Gastroesophageal sphincter (tissue), 3 donors: ENCODE measurements around the gene DIO3.

Source experiments
- EP300 ChIP-seq: sonication (generic); formaldehyde crosslinking; IDR thresholded peaks from one replicate; pipeline ENCODE4 v1.6.1; 2017; ENCODE audit warnings: antibody characterized with exemption, mild to moderate bottlenecking
- POLR2A ChIP-seq, 2 donors: fragments of 450-650 bp; IDR thresholded peaks; one replicate each; pipeline ENCODE4 v1.6.1; 2017; ENCODE audit warnings: antibody characterized with exemption in 2 of 2, mild to moderate bottlenecking in 2 of 2, moderate library complexity in 1 of 2
- POLR2AphosphoS5 ChIP-seq: sonication (generic); formaldehyde crosslinking; IDR thresholded peaks from one replicate; pipeline ENCODE4 v1.6.1; 2017; ENCODE audit warnings: antibody characterized with exemption
- TF ChIP-seq, protein P1 (sequence below), 4 experiments: fragments of 200-600 bp in 2 of 4; fragments of 450-650 bp in 2 of 4; sonication (generic) in 1 of 4; IDR thresholded peaks; one replicate each; pipeline ENCODE4 v1.5.1; 2017 to 2019; ENCODE audit warnings: antibody characterized with exemption in 4 of 4, mild to moderate bottlenecking in 2 of 4, moderate library complexity in 2 of 4

DNA sequence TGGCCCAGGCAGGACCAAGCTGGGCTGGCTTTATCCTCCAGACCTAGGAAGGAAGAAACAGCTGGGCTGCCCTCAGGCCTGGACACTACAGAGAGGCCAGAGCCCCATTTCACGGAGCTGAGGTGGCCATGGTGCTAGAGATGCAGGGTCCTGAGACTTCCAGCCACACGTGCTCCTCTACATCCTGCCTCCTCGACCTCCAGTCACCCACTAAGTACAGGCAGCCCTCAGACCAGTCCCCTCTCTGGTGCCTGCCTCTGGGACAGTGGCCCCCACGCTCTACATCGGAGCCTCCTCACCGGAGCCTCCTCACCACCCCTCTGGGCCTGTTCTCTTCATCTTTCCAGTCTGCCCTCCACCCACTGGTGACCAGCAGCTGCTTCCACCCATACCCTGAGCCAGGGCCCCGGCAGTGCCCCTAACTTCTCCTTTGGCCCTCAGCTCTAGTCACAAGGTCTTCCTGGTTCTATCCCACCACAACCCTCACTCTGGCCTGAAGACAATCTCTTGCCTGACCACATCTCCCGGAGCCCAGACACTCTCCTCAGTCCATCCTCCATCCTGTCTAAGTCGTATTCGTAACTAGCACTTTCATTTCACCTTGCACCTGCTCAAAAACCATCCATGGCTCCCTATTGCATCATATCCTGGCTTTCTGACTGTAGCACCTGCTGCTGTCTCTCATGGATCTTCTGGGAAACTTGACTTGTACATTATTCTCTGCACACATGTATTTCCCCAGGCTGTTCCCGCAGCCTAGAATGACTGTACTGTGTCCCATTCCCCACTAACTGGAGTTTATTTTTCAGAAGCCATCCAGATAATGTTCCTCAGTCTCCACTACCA, 43.9 kb downstream of the DIO3 start:
- TF ChIP-seq POLR2A (IDR thresholded peaks at IDR 0.05) (no peak), EP300 (no peak), POLR2AphosphoS5 (no peak)
- TF ChIP-seq, protein P1, sequence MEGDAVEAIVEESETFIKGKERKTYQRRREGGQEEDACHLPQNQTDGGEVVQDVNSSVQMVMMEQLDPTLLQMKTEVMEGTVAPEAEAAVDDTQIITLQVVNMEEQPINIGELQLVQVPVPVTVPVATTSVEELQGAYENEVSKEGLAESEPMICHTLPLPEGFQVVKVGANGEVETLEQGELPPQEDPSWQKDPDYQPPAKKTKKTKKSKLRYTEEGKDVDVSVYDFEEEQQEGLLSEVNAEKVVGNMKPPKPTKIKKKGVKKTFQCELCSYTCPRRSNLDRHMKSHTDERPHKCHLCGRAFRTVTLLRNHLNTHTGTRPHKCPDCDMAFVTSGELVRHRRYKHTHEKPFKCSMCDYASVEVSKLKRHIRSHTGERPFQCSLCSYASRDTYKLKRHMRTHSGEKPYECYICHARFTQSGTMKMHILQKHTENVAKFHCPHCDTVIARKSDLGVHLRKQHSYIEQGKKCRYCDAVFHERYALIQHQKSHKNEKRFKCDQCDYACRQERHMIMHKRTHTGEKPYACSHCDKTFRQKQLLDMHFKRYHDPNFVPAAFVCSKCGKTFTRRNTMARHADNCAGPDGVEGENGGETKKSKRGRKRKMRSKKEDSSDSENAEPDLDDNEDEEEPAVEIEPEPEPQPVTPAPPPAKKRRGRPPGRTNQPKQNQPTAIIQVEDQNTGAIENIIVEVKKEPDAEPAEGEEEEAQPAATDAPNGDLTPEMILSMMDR (IDR thresholded peaks at IDR 0.05) = no peak
